ENCODE measurements around the gene PHEX. TPM values are rescaled to one million over a fixed set of nuclear protein-coding genes. Genes with fewer than 3 reads are reported as not detected.

Gene PHEX
- total RNA-seq, 1 donor from 2014 or later: 0.26 TPM

- no peak for DNase-seq (ENCODE audit: low spot score)
These were observed 116.4 kb downstream of the PHEX start for GRCh38 chrX:22148565-22148964.

- DNase-seq (ENCODE audit: low spot score): no peak
These were observed 118.2 kb downstream of the PHEX start for GRCh38 chrX:22150371-22150770.

GRCh38 chrX:22155126-22155525, 123.0 kb downstream of the PHEX start:
- DNase-seq (ENCODE audit: low spot score): no peak

GRCh38 chrX:22159071-22159470, 126.9 kb downstream of the PHEX start:
- no peak for DNase-seq (ENCODE audit: low spot score)

GRCh38 chrX:22163326-22163725, 131.2 kb downstream of the PHEX start:
- no peak for DNase-seq (ENCODE audit: low spot score)

- no peak for DNase-seq (ENCODE audit: low spot score)
These were observed 132.8 kb downstream of the PHEX start for GRCh38 chrX:22164770-22165388.

- DNase-seq (ENCODE audit: low spot score): no peak
These were observed 133.8 kb downstream of the PHEX start for GRCh38 chrX:22165732-22166457.

- no peak for DNase-seq (ENCODE audit: low spot score)
These were observed 139.3 kb downstream of the PHEX start for GRCh38 chrX:22171287-22172060.

GRCh38 chrX:22173966-22174365, 141.8 kb downstream of the PHEX start:
- no peak for DNase-seq (ENCODE audit: low spot score)

- DNase-seq (ENCODE audit: low spot score): no peak
These were observed 145.9 kb downstream of the PHEX start for GRCh38 chrX:22177950-22178515.

- no peak for DNase-seq (ENCODE audit: low spot score)
These were observed 152.0 kb downstream of the PHEX start for GRCh38 chrX:22184096-22184495.

- DNase-seq (ENCODE audit: low spot score): no peak
These were observed 154.0 kb downstream of the PHEX start for GRCh38 chrX:22186165-22186564.

GRCh38 chrX:22192419-22193060, 160.4 kb downstream of the PHEX start:
- peak; percentile 64 for DNase-seq (ENCODE audit: low spot score)

GRCh38 chrX:22193851-22194659, 161.9 kb downstream of the PHEX start:
- DNase-seq (ENCODE audit: low spot score): no peak

GRCh38 chrX:22194660-22194945, 162.5 kb downstream of the PHEX start:
- DNase-seq (ENCODE audit: low spot score): no peak

GRCh38 chrX:22196149-22196548, 164.0 kb downstream of the PHEX start:
- DNase-seq (ENCODE audit: low spot score): no peak

GRCh38 chrX:22202251-22202650, 170.1 kb downstream of the PHEX start:
- DNase-seq (ENCODE audit: low spot score): no peak

- no peak for DNase-seq (ENCODE audit: low spot score)
These were observed 171.1 kb downstream of the PHEX start for GRCh38 chrX:22203186-22203585.

GRCh38 chrX:22206781-22207180, 174.7 kb downstream of the PHEX start:
- no peak for DNase-seq (ENCODE audit: low spot score)

GRCh38 chrX:22220941-22221340, 188.8 kb downstream of the PHEX start:
- DNase-seq (ENCODE audit: low spot score): no peak

- no peak for DNase-seq (ENCODE audit: low spot score)
These were observed 202.3 kb downstream of the PHEX start for GRCh38 chrX:22234380-22234779.
